MM.1S (cell line): ENCODE data around the gene LRMDA.

Source experiments
- CTCF ChIP-seq: fragments of 300-600 bp; sonication (generic); IDR thresholded peaks from 2 replicates; pipeline ENCODE4 v1.5.1; 2016; ENCODE audit warnings: antibody characterized with exemption, low read length, mixed read lengths
- EZH2 ChIP-seq: fragments of 300-600 bp; sonication (generic); optimal IDR thresholded peaks from 2 replicates; pipeline ENCODE3; 2017; ENCODE audit warnings: low read depth, mild to moderate bottlenecking, antibody characterized with exemption, low read length, mixed read lengths

GRCh38 chr10:75838486-75838885 is 407.1 kb downstream of the LRMDA start:
- TF ChIP-seq CTCF = no peak
- TF ChIP-seq EZH2 = no peak
